Neural cell (in vitro differentiated cells): ENCODE data around the gene PERM1. TPM values are rescaled to one million over a fixed set of nuclear protein-coding genes. Genes with fewer than 3 reads are reported as not detected.

Experiments used
- H2AFZ ChIP-seq: fragments of 200-600, 300-800 bp; sonication (generic), shearing (Covaris generic); 2 replicates; pipeline ENCODE4 v1.6.0; 2014; ENCODE audit warnings: low read depth, mild to moderate bottlenecking, antibody characterized with exemption, low read length, moderate library complexity
- H3F3A ChIP-seq: fragments of 200-600 bp; shearing (Covaris generic); 2 replicates; pipeline ENCODE4 v1.6.1; 2016; ENCODE audit warnings: mild to moderate bottlenecking, moderate library complexity, mixed read lengths, antibody characterized with exemption, low read length; ENCODE audit not compliant: insufficient read depth, poor library complexity, severe bottlenecking
- H3K27ac ChIP-seq: fragments of 200-600, 300-800 bp; sonication (generic), shearing (Covaris generic); 2 replicates; pipeline ENCODE4 v1.5.1; 2014; ENCODE audit warnings: mild to moderate bottlenecking, low read length, moderate library complexity
- H3K27me3 ChIP-seq: fragments of 300-800, 200-600 bp; sonication (generic), shearing (Covaris generic); 2 replicates; pipeline ENCODE4 v1.6.0; 2014; ENCODE audit warnings: mild to moderate bottlenecking, low read depth, low read length, moderate library complexity; ENCODE audit not compliant: insufficient read depth
- H3K36me3 ChIP-seq: fragments of 300-800, 200-600 bp; sonication (generic), shearing (Covaris generic); 2 replicates; pipeline ENCODE4 v1.5.1; 2014; ENCODE audit warnings: mild to moderate bottlenecking, antibody characterized with exemption, low read length, moderate library complexity; ENCODE audit not compliant: insufficient read depth
- H3K4me2 ChIP-seq: fragments of 300-800, 200-600 bp; sonication (generic), shearing (Covaris generic); 2 replicates; pipeline ENCODE4 v1.6.0; 2014; ENCODE audit warnings: mild to moderate bottlenecking, low read length
- H3K4me3 ChIP-seq: fragments of 300-800, 200-600 bp; sonication (generic), shearing (Covaris generic); 2 replicates; pipeline ENCODE4 v1.5.1; 2014; ENCODE audit warnings: mild to moderate bottlenecking, low read length, moderate library complexity
- H3K79me2 ChIP-seq: fragments of 200-600 bp; shearing (Covaris generic); replicated peaks from 2 replicates; pipeline ENCODE4 v1.6.0; 2014; ENCODE audit warnings: mild to moderate bottlenecking, low read length, moderate library complexity; ENCODE audit not compliant: insufficient read depth
- H3K9ac ChIP-seq: fragments of 300-800, 200-600 bp; sonication (generic), shearing (Covaris generic); 2 replicates; pipeline ENCODE4 v1.6.1; 2016; ENCODE audit warnings: mild to moderate bottlenecking, low read length, mixed read lengths
- H3K9me2 ChIP-seq: fragments of 200-600 bp; shearing (Covaris generic); 2 replicates; pipeline ENCODE4 v1.6.1; 2016; ENCODE audit warnings: mild to moderate bottlenecking, low read length, mixed read lengths; ENCODE audit not compliant: insufficient read depth
- H3K9me3 ChIP-seq: fragments of 200-600, 300-800 bp; sonication (generic), shearing (Covaris generic); 2 replicates; pipeline ENCODE4 v1.6.1; 2016; ENCODE audit warnings: mild to moderate bottlenecking, mixed run types, low read length, moderate library complexity, mixed read lengths
- H4K20me1 ChIP-seq: fragments of 200-600 bp; shearing (Covaris generic); 2 replicates; pipeline ENCODE4 v1.6.1; 2016; ENCODE audit warnings: mild to moderate bottlenecking, mixed run types; ENCODE audit not compliant: insufficient read depth
- EP300 ChIP-seq: fragments of 450-650 bp; conservative IDR thresholded peaks from 2 replicates; pipeline ENCODE4 v1.6.1; 2014; ENCODE audit warnings: antibody characterized with exemption, mild to moderate bottlenecking, moderate library complexity; ENCODE audit not compliant: poor library complexity, severe bottlenecking
- EZH2 ChIP-seq: fragments of 200-600, 300-800 bp; shearing (Covaris generic), sonication (generic); IDR thresholded peaks from 2 replicates; pipeline ENCODE4 v1.6.1; 2014; ENCODE audit warnings: antibody characterized with exemption, low read length, borderline replicate concordance, mild to moderate bottlenecking; ENCODE audit not compliant: insufficient read depth, poor library complexity, severe bottlenecking
- MXI1 ChIP-seq: fragments of 450-650 bp; conservative IDR thresholded peaks from 2 replicates; pipeline ENCODE4 v1.6.1; 2014; ENCODE audit warnings: antibody characterized with exemption, mild to moderate bottlenecking; ENCODE audit not compliant: poor library complexity, severe bottlenecking
- POLR2AphosphoS5 ChIP-seq: IDR thresholded peaks from 2 replicates; pipeline ENCODE4 v1.6.1; 2012
- RAD21 ChIP-seq: fragments of 450-650 bp; conservative IDR thresholded peaks from 2 replicates; pipeline ENCODE4 v1.6.1; 2014; ENCODE audit warnings: antibody characterized with exemption, mild to moderate bottlenecking, moderate library complexity
- SMC3 ChIP-seq: fragments of 450-650 bp; conservative IDR thresholded peaks from 2 replicates; pipeline ENCODE4 v1.6.1; 2014; ENCODE audit warnings: antibody characterized with exemption, mild to moderate bottlenecking, moderate library complexity; ENCODE audit not compliant: poor library complexity
- TAF1 ChIP-seq: IDR thresholded peaks from 2 replicates; pipeline ENCODE4 v1.6.1; 2012; ENCODE audit warnings: low read depth
- polyA plus RNA-seq: library from polyadenylated mRNA; depleted of rRNA; stranded (reverse); fragments of >200 nt; gene quantifications from 2 replicates; pipeline ENCODE4 v1.2.3, GENCODE V29; 2014
- TF ChIP-seq, protein P1 (sequence below): IDR thresholded peaks from 2 replicates; pipeline ENCODE4 v1.6.1; 2012; ENCODE audit warnings: borderline replicate concordance
- TF ChIP-seq, protein P2 (sequence below): fragments of 450-650 bp; IDR thresholded peaks from 2 replicates; pipeline ENCODE4 v1.5.1; 2014; ENCODE audit warnings: antibody characterized with exemption, mild to moderate bottlenecking, moderate library complexity; ENCODE audit not compliant: poor library complexity, severe bottlenecking

The PERM1 gene
- polyA plus RNA-seq, 1 donor from 2014 or later = not detected

DNA sequence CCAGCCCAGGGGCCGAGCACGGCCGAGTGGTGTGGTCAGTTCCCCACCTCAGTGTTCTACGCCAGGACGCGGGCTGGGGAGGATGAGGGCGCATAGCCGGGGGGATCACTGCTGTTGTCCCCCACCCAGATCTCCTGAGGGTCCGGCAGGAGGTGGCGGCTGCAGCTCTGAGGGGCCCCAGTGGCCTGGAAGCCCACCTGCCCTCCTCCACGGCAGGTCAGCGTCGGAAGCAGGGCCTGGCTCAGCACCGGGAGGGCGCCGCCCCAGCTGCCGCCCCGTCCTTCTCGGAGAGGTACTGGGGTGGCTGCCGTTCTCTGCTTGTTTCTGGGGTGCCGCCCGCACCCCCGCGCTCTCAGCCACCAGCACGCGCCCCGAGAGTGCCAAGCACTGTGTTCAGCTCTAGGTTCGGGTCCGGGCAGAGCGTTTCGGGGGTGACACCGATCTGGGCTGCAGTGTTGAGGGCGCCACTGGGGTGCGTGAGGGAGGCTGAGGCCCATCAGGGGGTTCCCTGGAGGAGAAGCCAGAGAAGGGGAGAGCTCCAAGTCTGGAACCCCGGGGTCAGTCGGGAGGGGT is 40.8 kb downstream of the PERM1 start:
- Histone ChIP-seq H3K9me2 (no peaks in the 10 kb centered on the region), H3K4me3 (peak overlapping the region; percentile 61), H3F3A (no peaks in the 10 kb centered on the region), H3K36me3 (no peaks in the 10 kb centered on the region), H3K27me3 (peaks cover 51% of the 10 kb centered on the region), H3K9ac (peak overlapping the region; percentile 42), H3K4me2 (no peak overlapping the region), H3K79me2 (no peaks in the 10 kb centered on the region), H4K20me1 (no peaks in the 10 kb centered on the region), H3K9me3 (no peaks in the 10 kb centered on the region), H3K27ac (no peak overlapping the region), H2AFZ (no peak overlapping the region)
- no peak for TF ChIP-seq MXI1
- TF ChIP-seq, protein P1, sequence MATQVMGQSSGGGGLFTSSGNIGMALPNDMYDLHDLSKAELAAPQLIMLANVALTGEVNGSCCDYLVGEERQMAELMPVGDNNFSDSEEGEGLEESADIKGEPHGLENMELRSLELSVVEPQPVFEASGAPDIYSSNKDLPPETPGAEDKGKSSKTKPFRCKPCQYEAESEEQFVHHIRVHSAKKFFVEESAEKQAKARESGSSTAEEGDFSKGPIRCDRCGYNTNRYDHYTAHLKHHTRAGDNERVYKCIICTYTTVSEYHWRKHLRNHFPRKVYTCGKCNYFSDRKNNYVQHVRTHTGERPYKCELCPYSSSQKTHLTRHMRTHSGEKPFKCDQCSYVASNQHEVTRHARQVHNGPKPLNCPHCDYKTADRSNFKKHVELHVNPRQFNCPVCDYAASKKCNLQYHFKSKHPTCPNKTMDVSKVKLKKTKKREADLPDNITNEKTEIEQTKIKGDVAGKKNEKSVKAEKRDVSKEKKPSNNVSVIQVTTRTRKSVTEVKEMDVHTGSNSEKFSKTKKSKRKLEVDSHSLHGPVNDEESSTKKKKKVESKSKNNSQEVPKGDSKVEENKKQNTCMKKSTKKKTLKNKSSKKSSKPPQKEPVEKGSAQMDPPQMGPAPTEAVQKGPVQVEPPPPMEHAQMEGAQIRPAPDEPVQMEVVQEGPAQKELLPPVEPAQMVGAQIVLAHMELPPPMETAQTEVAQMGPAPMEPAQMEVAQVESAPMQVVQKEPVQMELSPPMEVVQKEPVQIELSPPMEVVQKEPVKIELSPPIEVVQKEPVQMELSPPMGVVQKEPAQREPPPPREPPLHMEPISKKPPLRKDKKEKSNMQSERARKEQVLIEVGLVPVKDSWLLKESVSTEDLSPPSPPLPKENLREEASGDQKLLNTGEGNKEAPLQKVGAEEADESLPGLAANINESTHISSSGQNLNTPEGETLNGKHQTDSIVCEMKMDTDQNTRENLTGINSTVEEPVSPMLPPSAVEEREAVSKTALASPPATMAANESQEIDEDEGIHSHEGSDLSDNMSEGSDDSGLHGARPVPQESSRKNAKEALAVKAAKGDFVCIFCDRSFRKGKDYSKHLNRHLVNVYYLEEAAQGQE = no peak
- TF ChIP-seq SMC3 = no peak
- no peak for TF ChIP-seq TAF1
- TF ChIP-seq RAD21 = no peak
- no peak for TF ChIP-seq EP300
- TF ChIP-seq EZH2 = no peak

GRCh38 chr1:940107-941014 is 41.5 kb downstream of the PERM1 start:
- Histone ChIP-seq H3K27me3 (peaks cover 58% of the 10 kb centered on the region), H3K9ac (peak overlapping the region; percentile 42), H3K4me3 (peak overlapping the region; percentile 61), H3K9me2 (no peaks in the 10 kb centered on the region), H4K20me1 (no peaks in the 10 kb centered on the region), H3K36me3 (no peaks in the 10 kb centered on the region), H3K4me2 (no peak overlapping the region), H3K27ac (no peak overlapping the region), H2AFZ (no peak overlapping the region), H3K9me3 (no peaks in the 10 kb centered on the region), H3K79me2 (no peaks in the 10 kb centered on the region), H3F3A (no peaks in the 10 kb centered on the region)
- TF ChIP-seq TAF1 (no peak), EP300 (no peak), SMC3 (no peak), MXI1 (no peak), POLR2AphosphoS5 (no peak), RAD21 (no peak), EZH2 (no peak)
- TF ChIP-seq, protein P1 = no peak
- TF ChIP-seq, protein P2, sequence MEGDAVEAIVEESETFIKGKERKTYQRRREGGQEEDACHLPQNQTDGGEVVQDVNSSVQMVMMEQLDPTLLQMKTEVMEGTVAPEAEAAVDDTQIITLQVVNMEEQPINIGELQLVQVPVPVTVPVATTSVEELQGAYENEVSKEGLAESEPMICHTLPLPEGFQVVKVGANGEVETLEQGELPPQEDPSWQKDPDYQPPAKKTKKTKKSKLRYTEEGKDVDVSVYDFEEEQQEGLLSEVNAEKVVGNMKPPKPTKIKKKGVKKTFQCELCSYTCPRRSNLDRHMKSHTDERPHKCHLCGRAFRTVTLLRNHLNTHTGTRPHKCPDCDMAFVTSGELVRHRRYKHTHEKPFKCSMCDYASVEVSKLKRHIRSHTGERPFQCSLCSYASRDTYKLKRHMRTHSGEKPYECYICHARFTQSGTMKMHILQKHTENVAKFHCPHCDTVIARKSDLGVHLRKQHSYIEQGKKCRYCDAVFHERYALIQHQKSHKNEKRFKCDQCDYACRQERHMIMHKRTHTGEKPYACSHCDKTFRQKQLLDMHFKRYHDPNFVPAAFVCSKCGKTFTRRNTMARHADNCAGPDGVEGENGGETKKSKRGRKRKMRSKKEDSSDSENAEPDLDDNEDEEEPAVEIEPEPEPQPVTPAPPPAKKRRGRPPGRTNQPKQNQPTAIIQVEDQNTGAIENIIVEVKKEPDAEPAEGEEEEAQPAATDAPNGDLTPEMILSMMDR = no peak
